ENCODE measurements around the gene RELL1. TPM values are rescaled to one million over a fixed set of nuclear protein-coding genes. Genes with fewer than 3 reads are reported as not detected.

RELL1 gene
- total RNA-seq, 1 donor from 2014 or later: 45.8 TPM

GRCh38 chr4:37728064-37728463, 41.9 kb upstream of the RELL1 start:
- TF ChIP-seq CTCF (conservative IDR thresholded peaks at IDR 0.05; ENCODE audit: low read depth, low read length): no peak
- no peak for DNase-seq (ENCODE audit: low read depth)
- no peak overlapping the region for H3K4me3 ChIP-seq (ENCODE audit: low read depth, low read length)

- TF ChIP-seq CTCF (conservative IDR thresholded peaks at IDR 0.05; ENCODE audit: low read depth, low read length): no peak
These were observed 41.5 kb upstream of the RELL1 start for GRCh38 chr4:37727635-37728034.

GRCh38 chr4:37726666-37727065, 40.5 kb upstream of the RELL1 start:
- H3K4me3 ChIP-seq (ENCODE audit: low read depth, low read length): no peak overlapping the region
- DNase-seq (ENCODE audit: low read depth): no peak
- no peak for TF ChIP-seq CTCF (conservative IDR thresholded peaks at IDR 0.05; ENCODE audit: low read depth, low read length)

More at GRCh38 chr4:37727635-37728034, 41.5 kb upstream of the RELL1 start:
- no peak for DNase-seq (ENCODE audit: low read depth)
- no peak overlapping the region for H3K4me3 ChIP-seq (ENCODE audit: low read depth, low read length)

GRCh38 chr4:37725718-37726117, 39.5 kb upstream of the RELL1 start:
- H3K4me3 ChIP-seq (ENCODE audit: low read depth, low read length): no peak overlapping the region
- DNase-seq (ENCODE audit: low read depth): no peak

GRCh38 chr4:37723067-37723466, 36.9 kb upstream of the RELL1 start:
- no peak for DNase-seq (ENCODE audit: low read depth)
- H3K4me3 ChIP-seq (ENCODE audit: low read depth, low read length): no peak overlapping the region
- no peak for TF ChIP-seq CTCF (conservative IDR thresholded peaks at IDR 0.05; ENCODE audit: low read depth, low read length)

More at GRCh38 chr4:37725718-37726117, 39.5 kb upstream of the RELL1 start:
- TF ChIP-seq CTCF (conservative IDR thresholded peaks at IDR 0.05; ENCODE audit: low read depth, low read length): no peak

GRCh38 chr4:37721995-37722638, 35.9 kb upstream of the RELL1 start:
- H3K4me3 ChIP-seq (ENCODE audit: low read depth, low read length): no peak overlapping the region
- TF ChIP-seq CTCF (conservative IDR thresholded peaks at IDR 0.05; ENCODE audit: low read depth, low read length): no peak

GRCh38 chr4:37719021-37719420, 32.8 kb upstream of the RELL1 start:
- H3K4me3 ChIP-seq (ENCODE audit: low read depth, low read length): no peak overlapping the region
- TF ChIP-seq CTCF (conservative IDR thresholded peaks at IDR 0.05; ENCODE audit: low read depth, low read length): no peak
- no peak for DNase-seq (ENCODE audit: low read depth)

More at GRCh38 chr4:37721995-37722638, 35.9 kb upstream of the RELL1 start:
- DNase-seq (ENCODE audit: low read depth): no peak
